ENCODE results near the gene PHF20. TPM values are rescaled to one million over a fixed set of nuclear protein-coding genes. Genes with fewer than 3 reads are reported as not detected.
"Not testable (repeated sequence)": the region's sequence is repeated elsewhere in the genome, so short reads cannot be mapped to it uniquely, and the experiment has no call there.

The PHF20 gene
- total and polyA plus RNA-seq, 2 donors (not counting 3 experiments of a cell fraction or from before 2014, with no cell fraction given), result 25.0 to 45.8 TPM

DNA sequence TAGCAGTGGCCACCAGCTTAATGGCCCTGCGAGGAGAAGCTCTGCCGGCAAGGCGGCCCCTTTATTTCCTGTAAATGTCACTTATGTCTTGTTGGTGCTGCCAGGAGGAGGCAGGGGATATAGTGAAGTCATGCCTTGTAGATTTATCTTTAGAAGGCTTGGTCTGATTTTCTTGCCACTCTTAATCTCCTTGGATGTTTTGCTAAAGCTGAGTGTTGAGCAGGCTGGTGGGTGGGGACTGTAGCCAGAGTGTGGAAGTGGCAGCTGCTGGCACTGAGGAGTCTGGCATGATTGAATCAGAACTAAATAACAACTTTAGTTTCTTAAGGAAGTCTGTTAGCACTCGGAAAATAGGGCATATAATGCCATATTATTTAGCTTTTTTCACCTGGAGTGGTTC lies 77.9 kb downstream of the PHF20 start:
- H3K79me2 ChIP-seq (ENCODE audit: control insufficient read depth, insufficient read depth, low read length), result no peaks in the 10 kb centered on the region
- no peak overlapping the region for H3K27ac ChIP-seq (ENCODE audit: insufficient read depth, low read depth, low read length)
- H3K36me3 ChIP-seq (ENCODE audit: control insufficient read depth in 2 of 2, extremely low read depth in 1 of 2, insufficient read depth in 2 of 2, low read length in 2 of 2), result peaks cover 4 to 7% of the 10 kb centered on the region in 2 experiments
- H3K9ac ChIP-seq (replicated peaks; ENCODE audit: extremely low read depth, insufficient read depth, low read length), result no peak overlapping the region
- intact Hi-C loops (cut with micrococcal nuclease) (no loop called here), dilution Hi-C loops (cut with MboI; ENCODE audit: extremely low pct_ligation_motif_present, low sequenced_read_pairs) (no loop called here)
- H2AFZ ChIP-seq (ENCODE audit: low read depth, low read length), result no peak overlapping the region
- ChIA-PET POLR2A (no interaction called here), CTCF (interaction anchor here (0.9 to 1.3 kb wide), 8 partner anchors 9 to 98 kb away, joined by 3 to 4 read pairs (median 3); no protein-coding TSS in a partner anchor)
- no peaks in the 10 kb centered on the region for H3K9me3 ChIP-seq (replicated peaks; ENCODE audit: control insufficient read depth, insufficient read depth, low read length)
- H3K27me3 ChIP-seq (ENCODE audit: control insufficient read depth in 2 of 2, insufficient read depth in 2 of 2, low read length in 2 of 2), result no peaks in the 10 kb centered on the region
- FAIRE-seq (no peak), DNase-seq (ENCODE audit: low read depth, low spot score) (peak; percentile 22)
- TF ChIP-seq POLR2A (IDR thresholded peaks at IDR 0.05; ENCODE audit: low read depth, low read length) (no peak), FOS (IDR thresholded peaks at IDR 0.05; ENCODE audit: borderline replicate concordance, insufficient read depth, low read length) (no peak), MAX (IDR thresholded peaks at IDR 0.05; ENCODE audit: insufficient read depth, insufficient read length) (no peak), JUN (IDR thresholded peaks at IDR 0.05; ENCODE audit: borderline replicate concordance, insufficient read depth, insufficient read length, low read depth) (no peak), GATA2 (IDR thresholded peaks at IDR 0.05; ENCODE audit: insufficient read depth, insufficient read length, low read depth, low read length) (no peak), EZH2 (IDR thresholded peaks at IDR 0.05; ENCODE audit: borderline replicate concordance, low read depth, low read length, severe bottlenecking) (no peak), CTCF (IDR thresholded peaks at IDR 0.05; ENCODE audit: extremely low read depth in 1 of 2, insufficient read depth in 1 of 2, low read depth in 1 of 2, low read length in 2 of 2) (no peak), POLR2AphosphoS5 (IDR thresholded peaks at IDR 0.05; ENCODE audit: insufficient read depth, low read depth, low read length) (no peak), MYC (IDR thresholded peaks at IDR 0.05; ENCODE audit: low read depth, low read length) (no peak)
- H3K4me3 ChIP-seq (replicated peaks in 1 of 3; ENCODE audit: insufficient read depth in 1 of 3, low read depth in 1 of 3, low read length in 3 of 3), result no peak overlapping the region
- no peaks in the 10 kb centered on the region for H3K4me1 ChIP-seq (ENCODE audit: control insufficient read depth, extremely low read depth, insufficient read depth, low read length)
- H3K9me1 ChIP-seq (replicated peaks; ENCODE audit: control insufficient read depth, extremely low read depth, insufficient read depth, low read length), result no peaks in the 10 kb centered on the region
- no peaks in the 10 kb centered on the region for H4K20me1 ChIP-seq (replicated peaks; ENCODE audit: control insufficient read depth, extremely low read depth, insufficient read depth, low read length)
- no peak overlapping the region for H3K4me2 ChIP-seq (ENCODE audit: insufficient read depth, low read length)
- BruUV-seq (replicated peaks), result no TSS peak

GRCh38 chr20:35851659-35852058 lies 79.8 kb downstream of the PHF20 start:
- FAIRE-seq; H3K27ac ChIP-seq (ENCODE audit: insufficient read depth, low read depth, low read length); H3K27me3 ChIP-seq (ENCODE audit: control insufficient read depth in 2 of 2, insufficient read depth in 2 of 2, low read length in 2 of 2); H2AFZ ChIP-seq (ENCODE audit: low read depth, low read length); H3K9ac ChIP-seq (replicated peaks; ENCODE audit: extremely low read depth, insufficient read depth, low read length); H3K9me1 ChIP-seq (replicated peaks; ENCODE audit: control insufficient read depth, extremely low read depth, insufficient read depth, low read length); H3K4me1 ChIP-seq (ENCODE audit: control insufficient read depth, extremely low read depth, insufficient read depth, low read length); BruUV-seq (replicated peaks); H3K9me3 ChIP-seq (replicated peaks; ENCODE audit: control insufficient read depth, insufficient read depth, low read length); H3K4me3 ChIP-seq (replicated peaks in 1 of 3; ENCODE audit: insufficient read depth in 1 of 3, low read depth in 1 of 3, low read length in 3 of 3); H3K79me2 ChIP-seq (ENCODE audit: control insufficient read depth, insufficient read depth, low read length); CTCF ChIA-PET; DNase-seq (ENCODE audit: low read depth, low spot score); POLR2A ChIA-PET; dilution Hi-C loops (cut with MboI; ENCODE audit: extremely low pct_ligation_motif_present, low sequenced_read_pairs); H3K36me3 ChIP-seq (ENCODE audit: control insufficient read depth in 2 of 2, extremely low read depth in 1 of 2, insufficient read depth in 2 of 2, low read length in 2 of 2); intact Hi-C loops (cut with micrococcal nuclease); H3K4me2 ChIP-seq (ENCODE audit: insufficient read depth, low read length); H4K20me1 ChIP-seq (replicated peaks; ENCODE audit: control insufficient read depth, extremely low read depth, insufficient read depth, low read length): not testable (repeated sequence)
